Thymus (tissue), 11 donors: ENCODE data around the gene CHST11. TPM values are rescaled to one million over a fixed set of nuclear protein-coding genes. Genes with fewer than 3 reads are reported as not detected.

Experiments used
- DNase-seq, 9 donors: peaks; one replicate each; pipeline ENCODE4 v3.0.0-alpha.2; 2013; ENCODE audit warnings: low spot score in 9 of 9, low read depth in 6 of 9, missing footprints in 1 of 9
- H3K27ac ChIP-seq, 2 donors: one replicate each; pipeline ENCODE4 v1.5.1; 2013; ENCODE audit warnings: control low read depth in 1 of 2, low read depth in 1 of 2, low read length in 1 of 2, mild to moderate bottlenecking in 1 of 2, moderate library complexity in 1 of 2
- H3K27me3 ChIP-seq, 2 donors: one replicate each; pipeline ENCODE4 v1.5.1; 2013; ENCODE audit warnings: low read length in 1 of 2; ENCODE audit not compliant: control insufficient read depth in 2 of 2, insufficient read depth in 1 of 2
- H3K36me3 ChIP-seq, 2 donors: one replicate each; pipeline ENCODE4 v1.5.1; 2013; ENCODE audit warnings: low read length in 1 of 2, mild to moderate bottlenecking in 1 of 2, moderate library complexity in 1 of 2; ENCODE audit not compliant: control insufficient read depth in 2 of 2, insufficient read depth in 2 of 2
- H3K4me1 ChIP-seq, 2 donors: one replicate each; pipeline ENCODE4 v1.5.1; 2013; ENCODE audit warnings: low read length in 2 of 2; ENCODE audit not compliant: control insufficient read depth in 2 of 2, insufficient read depth in 2 of 2
- H3K4me3 ChIP-seq, 2 donors: one replicate each; pipeline ENCODE4 v1.5.1; 2013; ENCODE audit warnings: low read length in 2 of 2, control low read depth in 1 of 2, mild to moderate bottlenecking in 1 of 2
- H3K9me3 ChIP-seq, 2 donors: one replicate each; pipeline ENCODE4 v1.5.1; 2013; ENCODE audit warnings: low read length in 1 of 2, mild to moderate bottlenecking in 1 of 2; ENCODE audit not compliant: control insufficient read depth in 2 of 2, insufficient read depth in 1 of 2
- WGBS: extraction: QIAGEN DNeasy Blood & Tissue Kit; methylation state at CpG from one replicate; pipeline ENCODE4 v1.1.7; 2013; 5-methylcytosine and 5-hydroxymethylcytosine counted together
- polyA plus RNA-seq: library from polyadenylated mRNA; stranded (reverse); fragments of 200-250 nt; gene quantifications from one replicate; pipeline ENCODE4 v1.2.3, GENCODE V29; 2013
- total RNA-seq: library from RNA; stranded (reverse); fragments of 120-200 nt; gene quantifications from one replicate; pipeline ENCODE4 v1.2.4, GENCODE V29; 2013
- donor health status: healthy.

Gene CHST11
- total and polyA plus RNA-seq, 2 donors: 6.7 to 21.0 TPM

DNA sequence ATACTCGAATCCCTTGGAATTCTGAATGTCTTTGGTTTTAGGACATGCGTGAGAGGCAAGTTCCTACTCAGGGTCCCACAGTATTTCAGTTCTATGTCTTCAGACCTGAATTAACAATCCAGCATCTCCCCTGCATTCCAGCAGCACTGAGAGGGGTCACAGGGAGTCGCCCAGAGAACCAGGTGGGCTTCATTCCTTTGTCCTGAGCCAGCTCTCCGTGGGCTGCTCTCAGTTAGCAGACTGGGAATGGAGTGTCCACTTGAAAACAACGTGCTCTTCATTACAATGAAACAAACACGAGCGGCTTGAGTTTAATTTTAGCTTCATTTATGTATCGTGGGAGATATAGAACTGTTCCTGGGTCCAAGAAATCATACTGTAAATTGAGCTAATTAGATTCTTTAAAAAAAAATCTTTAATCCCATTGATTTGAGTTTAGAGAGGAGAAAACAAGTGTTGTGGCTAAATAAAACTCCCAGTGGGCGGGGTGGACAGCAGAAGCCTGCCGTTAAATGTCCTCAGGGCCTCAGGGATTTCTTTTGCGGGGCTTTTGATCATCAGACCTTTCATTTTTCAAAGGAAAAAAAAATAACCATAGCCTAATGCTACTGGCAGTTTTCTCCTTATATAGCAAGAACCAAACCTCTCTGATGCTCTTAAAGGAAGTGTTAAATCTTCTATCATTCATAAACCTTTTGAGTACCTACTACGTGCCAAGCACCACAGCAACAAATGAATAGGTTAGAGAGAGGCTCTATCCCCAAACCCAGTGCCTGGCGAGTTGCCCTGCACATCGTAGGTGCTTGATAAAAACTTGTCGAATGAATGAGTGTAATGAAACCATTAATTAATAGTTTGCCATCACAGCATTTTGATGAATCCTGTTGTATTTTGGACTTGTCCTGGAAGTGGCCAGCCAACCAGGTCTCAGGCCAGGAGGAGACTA is 140.4 kb downstream of the CHST11 start:
- Histone ChIP-seq H3K4me1 (peaks cover 4 to 33% of the 10 kb centered on the region in 2 donors), H3K4me3 (no peak overlapping the region), H3K9me3 (no peaks in the 10 kb centered on the region), H3K27me3 (no peaks in the 10 kb centered on the region), H3K36me3 (peaks cover under 1 to 4% of the 10 kb centered on the region in 2 donors), H3K27ac (no peak overlapping the region)
- no peak for DNase-seq
- 91% methylated on average over 15 of the region's 15 CpGs for WGBS

DNA sequence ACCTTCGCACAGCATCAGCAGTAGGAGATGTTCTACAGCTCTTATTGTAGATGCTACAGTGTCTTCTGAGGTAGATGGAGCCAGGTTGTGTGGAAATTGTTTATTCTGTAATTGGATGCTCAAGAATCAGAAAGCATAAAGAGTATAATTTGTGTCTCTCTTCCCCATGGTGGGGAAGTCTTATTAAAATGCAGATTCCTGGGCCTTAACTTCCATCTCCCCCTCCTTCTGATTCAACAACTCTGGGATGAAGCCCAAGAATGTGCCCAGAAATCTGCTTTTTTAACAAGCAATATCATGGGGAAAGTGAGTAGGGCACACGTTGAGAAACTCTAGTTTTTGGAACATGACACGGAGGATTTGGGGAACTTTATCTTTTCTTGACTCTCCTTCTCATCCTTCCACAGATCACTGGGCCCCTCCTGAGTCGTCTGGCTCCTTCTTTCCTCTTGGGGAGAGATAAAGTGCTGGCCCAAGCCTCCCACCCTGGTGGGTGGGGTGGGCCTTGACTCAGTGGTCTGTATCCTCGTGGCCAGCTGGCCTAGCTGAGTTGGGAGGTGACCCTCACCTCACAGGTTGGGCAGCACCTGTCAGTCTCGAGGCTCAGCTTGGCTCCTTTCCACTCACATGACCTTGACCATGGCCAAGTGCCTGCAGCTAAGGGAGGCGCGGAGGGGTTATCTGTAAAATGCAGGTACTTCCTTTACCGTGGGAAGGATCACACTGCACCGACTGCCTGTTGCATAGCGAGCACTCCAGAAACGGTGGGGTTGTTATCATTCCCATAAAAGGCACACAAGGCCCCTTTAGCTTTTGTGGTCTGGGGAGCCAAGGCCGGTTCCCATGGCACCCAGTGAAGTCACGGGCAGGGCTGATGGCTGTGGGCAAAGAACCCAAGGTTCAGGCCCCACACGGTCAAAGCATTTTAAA is 141.9 kb downstream of the CHST11 start:
- Histone ChIP-seq H3K4me1 (peaks cover 9 to 47% of the 10 kb centered on the region in 2 donors), H3K4me3 (no peak overlapping the region), H3K36me3 (peaks cover 0 to 11% of the 10 kb centered on the region in 2 donors), H3K27me3 (no peaks in the 10 kb centered on the region), H3K9me3 (no peaks in the 10 kb centered on the region), H3K27ac (no peak overlapping the region)
- no peak for DNase-seq
- 49% methylated on average over 15 of the region's 15 CpGs for WGBS

DNA sequence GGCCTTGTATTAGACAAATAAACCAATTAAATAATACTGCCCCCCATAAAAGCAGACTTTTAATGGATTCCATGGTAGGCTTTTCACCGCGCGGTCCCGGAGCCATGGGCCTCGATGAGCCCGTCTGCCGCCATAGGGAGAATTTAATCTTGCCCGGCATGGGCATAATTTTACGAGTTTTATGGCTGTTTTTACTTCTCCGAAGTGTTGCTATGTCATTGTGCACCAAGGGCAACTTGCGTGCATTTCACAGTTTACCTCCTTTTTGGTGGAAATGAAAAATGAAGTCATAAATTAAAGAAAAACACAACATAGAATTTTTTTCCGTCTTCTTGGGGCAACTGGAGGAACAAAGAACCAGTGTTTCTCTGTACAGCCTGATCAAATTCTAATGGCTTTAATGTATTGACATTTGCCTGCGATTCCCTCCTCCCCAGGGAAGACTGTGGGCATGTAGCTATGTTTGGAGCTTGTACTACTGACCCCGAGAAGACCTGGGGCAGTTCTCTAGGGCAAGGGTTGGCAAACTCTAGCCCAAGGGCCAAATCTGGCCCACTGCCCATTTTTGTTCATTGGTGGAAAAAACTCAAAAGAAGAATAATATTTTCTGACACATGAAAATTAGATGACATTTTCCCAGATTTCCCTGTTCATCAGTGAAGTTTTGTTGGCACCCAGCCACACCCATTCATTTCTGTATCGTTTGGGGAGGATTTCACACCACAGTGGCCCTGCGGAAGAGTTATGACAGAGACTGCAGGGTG is 142.7 kb downstream of the CHST11 start:
- Histone ChIP-seq H3K27ac (no peak overlapping the region), H3K4me1 (peaks cover 17 to 56% of the 10 kb centered on the region in 2 donors), H3K9me3 (no peaks in the 10 kb centered on the region), H3K4me3 (no peak overlapping the region), H3K27me3 (no peaks in the 10 kb centered on the region), H3K36me3 (peaks cover 0 to 11% of the 10 kb centered on the region in 2 donors)
- DNase-seq: no peak
- 95% methylated on average over 16 of the region's 16 CpGs for WGBS

DNA sequence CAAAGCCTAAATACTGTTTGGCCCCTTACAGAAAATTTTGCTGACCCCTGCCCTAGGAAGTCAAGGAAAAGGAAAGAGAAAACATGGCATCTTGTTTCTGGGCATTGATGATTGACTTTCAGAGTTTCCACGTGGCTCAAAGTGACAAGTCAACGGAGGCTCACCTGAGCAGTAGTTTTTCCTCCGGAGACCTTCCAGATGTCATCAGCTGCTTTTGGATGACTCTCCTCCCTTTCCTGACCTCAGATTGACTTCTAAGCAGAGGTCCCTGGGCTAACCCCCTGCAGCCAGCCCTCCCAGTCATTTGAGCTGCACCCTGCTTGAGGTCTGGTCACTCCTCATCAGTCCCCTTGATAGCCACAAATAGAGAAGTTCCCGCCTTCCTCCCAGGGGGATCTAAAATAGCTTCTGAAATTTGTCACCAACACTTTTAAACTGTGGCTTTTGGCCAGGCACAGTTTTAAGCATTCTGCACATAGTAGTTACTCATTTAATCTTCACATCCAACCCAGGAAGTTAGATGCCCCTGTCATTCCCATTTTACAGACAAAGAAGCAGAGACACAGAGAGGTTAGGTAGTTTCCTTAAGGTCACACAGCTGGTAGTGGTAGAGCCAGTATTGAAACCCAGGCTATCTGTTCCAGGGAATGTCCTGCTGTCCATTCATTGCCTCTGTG is 143.4 kb downstream of the CHST11 start:
- Histone ChIP-seq H3K4me1 (peaks cover 18 to 58% of the 10 kb centered on the region in 2 donors), H3K27ac (no peak overlapping the region), H3K9me3 (no peaks in the 10 kb centered on the region), H3K4me3 (no peak overlapping the region), H3K36me3 (peaks cover 0 to 11% of the 10 kb centered on the region in 2 donors), H3K27me3 (no peaks in the 10 kb centered on the region)
- WGBS: 97% methylated on average over 4 of the region's 4 CpGs
- DNase-seq: no peak

DNA sequence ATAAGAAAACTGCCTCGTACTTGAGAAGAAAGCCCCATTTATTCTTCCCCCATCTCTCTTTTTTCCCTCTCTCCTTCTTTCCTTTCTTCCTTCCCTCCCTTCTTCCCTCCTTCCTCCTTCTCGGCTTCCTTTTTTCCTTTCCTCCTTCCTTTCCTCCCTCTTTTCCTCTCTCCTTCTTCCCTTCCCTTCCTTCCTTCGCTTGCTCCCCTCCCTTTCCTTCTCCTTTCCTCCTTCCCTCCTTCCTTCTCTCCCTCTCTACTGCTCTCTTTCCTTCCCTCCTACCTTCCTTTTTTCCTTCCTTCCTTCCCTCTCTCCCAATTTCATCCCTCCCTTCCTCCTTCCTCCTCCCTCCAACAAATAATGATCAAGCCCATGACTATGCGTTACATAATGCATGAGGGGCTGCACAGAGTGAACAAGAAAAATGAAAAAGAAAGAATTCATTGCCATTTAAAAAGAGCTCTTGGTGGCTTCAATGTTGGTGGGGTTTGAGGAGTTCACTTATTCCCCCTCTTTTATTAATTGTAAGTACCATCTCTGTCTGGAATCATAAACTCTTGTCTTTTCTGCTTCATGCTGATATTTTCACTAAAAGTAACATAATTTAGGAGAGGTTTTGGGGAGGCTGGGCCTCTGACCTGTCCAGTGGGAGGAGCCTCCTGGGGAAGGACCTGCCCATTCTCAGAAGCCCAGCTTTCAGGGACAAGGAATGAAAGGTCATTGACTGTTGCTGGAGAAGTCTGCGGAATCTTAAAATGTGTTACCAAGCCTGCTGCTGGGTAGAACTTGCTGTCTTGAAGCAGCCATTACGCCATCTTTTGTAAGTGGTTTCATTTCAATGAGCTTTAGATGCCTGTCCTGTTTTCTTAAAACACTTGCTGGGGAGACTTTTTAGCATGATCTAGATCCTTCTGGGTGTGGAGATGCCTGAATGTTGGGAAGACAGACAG is 144.3 kb downstream of the CHST11 start:
- 96% methylated on average over 6 of the region's 6 CpGs for WGBS
- peaks cover 18 to 65% of the 10 kb centered on the region in 2 donors for H3K4me1 ChIP-seq
- peaks cover 4 to 11% of the 10 kb centered on the region in 2 donors for H3K36me3 ChIP-seq
- no peaks in the 10 kb centered on the region for H3K27me3 ChIP-seq
- no peaks in the 10 kb centered on the region for H3K9me3 ChIP-seq
- no peak overlapping the region for H3K4me3 ChIP-seq
- DNase-seq: no peak
- no peak overlapping the region for H3K27ac ChIP-seq

DNA sequence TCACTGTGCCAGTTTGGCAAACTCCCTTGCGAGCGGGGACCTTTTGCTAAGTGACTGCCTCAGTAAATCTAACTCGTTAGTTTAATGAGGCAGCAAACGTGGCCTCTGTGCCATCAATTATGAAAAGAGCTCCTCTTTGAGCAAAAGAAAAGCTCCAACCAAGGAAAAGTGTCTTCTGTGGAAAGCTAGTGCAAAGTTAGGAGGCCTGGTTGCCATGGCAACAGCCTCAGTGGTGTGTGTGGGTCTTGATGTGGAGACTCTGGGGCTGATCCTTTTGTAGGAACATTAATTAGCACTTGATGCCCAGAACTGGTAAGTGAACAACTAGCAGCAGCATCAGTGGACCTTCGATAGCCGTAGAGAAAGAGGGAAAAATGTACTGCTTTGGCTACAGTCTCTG is 145.7 kb downstream of the CHST11 start:
- 99% methylated on average over 6 of the region's 6 CpGs for WGBS
- H3K27me3 ChIP-seq: no peaks in the 10 kb centered on the region
- H3K27ac ChIP-seq: no peak overlapping the region
- peaks cover 11 to 12% of the 10 kb centered on the region in 2 donors for H3K36me3 ChIP-seq
- H3K4me3 ChIP-seq: no peak overlapping the region
- no peaks in the 10 kb centered on the region for H3K9me3 ChIP-seq
- peak in 1 of 9 donors; percentile 43 for DNase-seq
- peaks cover 18 to 55% of the 10 kb centered on the region in 2 donors for H3K4me1 ChIP-seq

DNA sequence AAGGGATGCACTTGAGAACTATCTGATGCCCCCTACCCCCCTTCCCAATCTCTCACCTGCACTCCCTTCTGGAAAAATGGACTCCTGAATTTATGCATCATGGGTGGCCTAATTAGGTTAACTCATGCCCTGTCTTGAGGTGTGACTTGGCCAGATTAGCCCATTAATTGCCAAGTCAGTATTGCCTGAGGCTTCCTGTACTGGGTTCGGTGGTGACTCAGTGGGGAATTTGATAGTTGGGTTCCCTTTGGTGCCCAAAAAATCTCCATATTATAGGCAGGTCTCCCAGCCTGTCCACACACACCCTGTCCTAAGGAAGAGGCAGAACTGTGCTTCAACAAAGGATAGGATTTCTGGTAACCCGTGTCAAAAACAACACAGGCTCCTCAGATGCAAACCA is 146.1 kb downstream of the CHST11 start:
- Histone ChIP-seq H3K36me3 (peaks cover 13 to 16% of the 10 kb centered on the region in 2 donors), H3K27me3 (no peaks in the 10 kb centered on the region), H3K4me1 (peaks cover 18 to 51% of the 10 kb centered on the region in 2 donors), H3K9me3 (no peaks in the 10 kb centered on the region), H3K4me3 (no peak overlapping the region), H3K27ac (no peak overlapping the region)
- 94% methylated on average over 2 of the region's 2 CpGs for WGBS
- no peak for DNase-seq
